ENCODE measurements around the gene VDAC1.

DNA sequence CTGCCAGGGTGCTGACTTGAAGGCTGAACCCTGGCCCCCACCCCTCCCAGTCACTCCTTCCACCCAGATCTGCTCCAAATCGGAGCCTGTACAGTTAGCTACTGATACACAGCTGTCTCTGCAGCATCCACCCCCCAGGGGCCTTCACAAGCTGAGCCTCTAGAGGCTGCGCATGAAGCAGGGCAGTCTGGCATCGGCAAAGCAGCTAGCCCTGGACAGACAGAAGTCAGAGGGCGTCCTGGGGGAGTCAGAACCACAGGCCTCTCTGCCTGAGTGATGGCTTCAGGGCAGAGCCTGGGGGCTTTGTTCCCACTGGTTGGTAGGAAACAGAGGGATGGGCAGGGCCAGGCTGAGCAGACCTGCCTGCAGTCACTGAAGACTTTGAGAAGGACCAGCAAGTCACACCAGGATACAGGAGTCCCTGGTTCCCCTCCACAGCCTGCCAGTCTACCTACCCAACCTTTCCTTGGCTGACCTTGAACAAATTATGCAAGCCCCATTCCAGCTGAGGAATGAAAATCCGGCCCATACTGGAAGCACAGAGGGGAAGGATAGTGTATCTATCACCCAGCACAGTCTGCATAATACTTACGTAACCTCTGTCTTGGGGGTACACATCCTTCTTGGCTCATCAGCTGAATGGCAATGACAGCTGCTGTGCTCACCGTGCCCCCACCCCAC, 8.8 kb downstream of the VDAC1 start:
- TF ChIP-seq, protein P1, sequence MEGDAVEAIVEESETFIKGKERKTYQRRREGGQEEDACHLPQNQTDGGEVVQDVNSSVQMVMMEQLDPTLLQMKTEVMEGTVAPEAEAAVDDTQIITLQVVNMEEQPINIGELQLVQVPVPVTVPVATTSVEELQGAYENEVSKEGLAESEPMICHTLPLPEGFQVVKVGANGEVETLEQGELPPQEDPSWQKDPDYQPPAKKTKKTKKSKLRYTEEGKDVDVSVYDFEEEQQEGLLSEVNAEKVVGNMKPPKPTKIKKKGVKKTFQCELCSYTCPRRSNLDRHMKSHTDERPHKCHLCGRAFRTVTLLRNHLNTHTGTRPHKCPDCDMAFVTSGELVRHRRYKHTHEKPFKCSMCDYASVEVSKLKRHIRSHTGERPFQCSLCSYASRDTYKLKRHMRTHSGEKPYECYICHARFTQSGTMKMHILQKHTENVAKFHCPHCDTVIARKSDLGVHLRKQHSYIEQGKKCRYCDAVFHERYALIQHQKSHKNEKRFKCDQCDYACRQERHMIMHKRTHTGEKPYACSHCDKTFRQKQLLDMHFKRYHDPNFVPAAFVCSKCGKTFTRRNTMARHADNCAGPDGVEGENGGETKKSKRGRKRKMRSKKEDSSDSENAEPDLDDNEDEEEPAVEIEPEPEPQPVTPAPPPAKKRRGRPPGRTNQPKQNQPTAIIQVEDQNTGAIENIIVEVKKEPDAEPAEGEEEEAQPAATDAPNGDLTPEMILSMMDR (IDR thresholded peaks at IDR 0.05) = no peak
- TF ChIP-seq POLR2A (IDR thresholded peaks at IDR 0.05) = no peak
